Bronchial epithelial cell (primary cell): ENCODE measurements around the gene SOX5. TPM values are rescaled to one million over a fixed set of nuclear protein-coding genes. Genes with fewer than 3 reads are reported as not detected.

ENCODE experiments used
- DNase-seq: peaks from one replicate; pipeline ENCODE4 v3.0.0-alpha.2; 2010; ENCODE audit warnings: low read depth
- FAIRE-seq: peaks from 2 replicates; lab custom pipeline; 2011; peaks lifted over from hg19 to GRCh38; lab: Jason Lieb, UNC
- H3K27me3 ChIP-seq: 2 replicates; pipeline ENCODE4 v1.5.1; 2011; ENCODE audit warnings: low read length; ENCODE audit not compliant: control insufficient read depth, insufficient read depth
- H3K36me3 ChIP-seq: 2 replicates; pipeline ENCODE4 v1.5.1; 2011; ENCODE audit warnings: low read length; ENCODE audit not compliant: control insufficient read depth, insufficient read depth
- H3K4me3 ChIP-seq: 2 replicates; pipeline ENCODE4 v1.5.1; 2011; ENCODE audit warnings: mild to moderate bottlenecking, low read depth, low read length, control low read depth
- CTCF ChIP-seq: IDR thresholded peaks from 2 replicates; pipeline ENCODE4 v1.5.1; 2011; ENCODE audit warnings: mild to moderate bottlenecking, moderate library complexity, low read length, control low read depth, inconsistent platforms; ENCODE audit not compliant: insufficient read depth, severe bottlenecking
- total RNA-seq: library from RNA; depleted of rRNA; stranded (reverse); fragments of >200 nt; gene quantifications from 2 replicates; pipeline ENCODE4 v1.2.1, GENCODE V29; 2014

Gene SOX5
- total RNA-seq, 1 donor from 2014 or later = under 0.01 TPM

- FAIRE-seq (no peak), DNase-seq (no peak)
- Histone ChIP-seq H3K36me3 (no peaks in the 10 kb centered on the region), H3K4me3 (no peak overlapping the region), H3K27me3 (no peaks in the 10 kb centered on the region)
- TF ChIP-seq CTCF = no peak
These were observed 37.9 kb downstream of the SOX5 start for GRCh38 chr12:23911574-23911973.

- no peak for DNase-seq
- TF ChIP-seq CTCF = no peak
- Histone ChIP-seq H3K36me3 (no peaks in the 10 kb centered on the region), H3K4me3 (no peak overlapping the region), H3K27me3 (no peaks in the 10 kb centered on the region)
- FAIRE-seq = no peak
These were observed 39.9 kb downstream of the SOX5 start for GRCh38 chr12:23909551-23909950.

- DNase-seq (no peak), FAIRE-seq (no peak)
- TF ChIP-seq CTCF = no peak
These were observed 43.1 kb downstream of the SOX5 start for GRCh38 chr12:23906329-23906728.

GRCh38 chr12:23899434-23899833 lies 50.0 kb downstream of the SOX5 start:
- DNase-seq (peak; percentile 21), FAIRE-seq (no peak)
- TF ChIP-seq CTCF = no peak
- H3K27me3 ChIP-seq = no peaks in the 10 kb centered on the region
- H3K36me3 ChIP-seq = no peaks in the 10 kb centered on the region
- no peak overlapping the region for H3K4me3 ChIP-seq

More at GRCh38 chr12:23906329-23906728, 43.1 kb downstream of the SOX5 start:
- H3K27me3 ChIP-seq = no peaks in the 10 kb centered on the region
- no peaks in the 10 kb centered on the region for H3K36me3 ChIP-seq
- no peak overlapping the region for H3K4me3 ChIP-seq

- DNase-seq (no peak), FAIRE-seq (no peak)
- Histone ChIP-seq H3K27me3 (no peaks in the 10 kb centered on the region), H3K36me3 (no peaks in the 10 kb centered on the region), H3K4me3 (no peak overlapping the region)
- TF ChIP-seq CTCF = no peak
These were observed 51.3 kb downstream of the SOX5 start for GRCh38 chr12:23898121-23898520.

GRCh38 chr12:23895792-23896218 lies 53.7 kb downstream of the SOX5 start:
- Histone ChIP-seq H3K4me3 (no peak overlapping the region), H3K36me3 (no peaks in the 10 kb centered on the region), H3K27me3 (no peaks in the 10 kb centered on the region)
- FAIRE-seq = no peak
- no peak for TF ChIP-seq CTCF
- no peak for DNase-seq
